Gastrocnemius medialis (tissue), 4 donors: ENCODE data around the gene SERPINA12. TPM values are rescaled to one million over a fixed set of nuclear protein-coding genes. Genes with fewer than 3 reads are reported as not detected.
"Not testable (repeated sequence)": the region's sequence is repeated elsewhere in the genome, so short reads cannot be mapped to it uniquely, and the experiment has no call there.

ENCODE experiments used
- ATAC-seq, 2 donors: fragments of 150-250 bp; one replicate each; pipeline ENCODE4 v1.9.1; 2016
- DNase-seq, 2 donors: peaks; one replicate each; pipeline ENCODE4 v3.0.0-alpha.2; 2019
- H3K27ac ChIP-seq, 4 donors: fragments of 200-600 bp; sonication (generic); 1 replicate in 1 of 4; 2 replicates in 3 of 4; pipeline ENCODE4 v1.5.1; 2016 to 2018; ENCODE audit warnings: mild to moderate bottlenecking in 2 of 4, moderate library complexity in 1 of 4
- H3K27me3 ChIP-seq, 3 donors: fragments of 200-600 bp; sonication (generic) in 2 of 3; 1 replicate in 1 of 3; 2 replicates in 2 of 3; pipeline versions ENCODE4 v1.5.1 to v1.6.0; 2016 to 2019; ENCODE audit warnings: mild to moderate bottlenecking in 1 of 3, moderate library complexity in 1 of 3
- H3K36me3 ChIP-seq, 2 donors: fragments of 200-600 bp; sonication (generic) in 1 of 2; one replicate each; pipeline ENCODE4 v1.5.1; 2017 to 2018
- H3K4me1 ChIP-seq, 2 donors: fragments of 200-600 bp; sonication (generic) in 1 of 2; one replicate each; pipeline ENCODE4 v1.5.1; 2016 to 2017; ENCODE audit warnings: mild to moderate bottlenecking in 2 of 2
- H3K4me3 ChIP-seq, 4 donors: fragments of 200-600 bp; sonication (generic) in 3 of 4; 1 replicate in 1 of 4; 2 replicates in 3 of 4; pipeline ENCODE4 v1.5.1; 2016 to 2019; ENCODE audit warnings: mild to moderate bottlenecking in 2 of 4
- H3K9me3 ChIP-seq, 3 donors: fragments of 200-600 bp; sonication (generic) in 2 of 3; 1 replicate in 1 of 3; 2 replicates in 2 of 3; pipeline ENCODE4 v1.5.1; 2016 to 2019
- POLR2A ChIP-seq, 2 donors: fragments of 450-650 bp; IDR thresholded peaks; one replicate each; pipeline ENCODE4 v1.6.1; 2017; ENCODE audit warnings: antibody characterized with exemption in 2 of 2, mild to moderate bottlenecking in 2 of 2, moderate library complexity in 2 of 2
- in situ Hi-C, 4 donors: fragments of 200-750 bp; cut with MboI; loops; one replicate each; pipeline versions ENCODE4 v1.15.0 to v1.8.0; 2017; ENCODE audit warnings: low sequenced_read_pairs in 4 of 4
- intact Hi-C: fragments of 100-400 bp; cut with DNase I; formaldehyde crosslinking; loops from one replicate; pipeline ENCODE4 v1.15.1; 2023; ENCODE audit warnings: low total_unique reads
- total RNA-seq, 4 donors: library from RNA; depleted of rRNA; stranded (reverse); fragments of >200 nt; gene quantifications; one replicate each; pipeline versions ENCODE4 v1.1.0 to v1.2.3, GENCODE V29; 2016
- TF ChIP-seq, protein P1 (sequence below), 5 experiments: fragments of 450-650 bp in 3 of 5; fragments of 200-600 bp in 2 of 5; sonication (generic) in 2 of 5; IDR thresholded peaks in 4 of 5; conservative IDR thresholded peaks in 1 of 5; 1 replicate in 4 of 5; 2 replicates in 1 of 5; pipeline ENCODE4 v1.5.1; 2016 to 2019; ENCODE audit warnings: antibody characterized with exemption in 5 of 5, mild to moderate bottlenecking in 3 of 5, moderate library complexity in 3 of 5

SERPINA12 gene
- total RNA-seq, 4 donors from 2014 or later = not detected

DNA sequence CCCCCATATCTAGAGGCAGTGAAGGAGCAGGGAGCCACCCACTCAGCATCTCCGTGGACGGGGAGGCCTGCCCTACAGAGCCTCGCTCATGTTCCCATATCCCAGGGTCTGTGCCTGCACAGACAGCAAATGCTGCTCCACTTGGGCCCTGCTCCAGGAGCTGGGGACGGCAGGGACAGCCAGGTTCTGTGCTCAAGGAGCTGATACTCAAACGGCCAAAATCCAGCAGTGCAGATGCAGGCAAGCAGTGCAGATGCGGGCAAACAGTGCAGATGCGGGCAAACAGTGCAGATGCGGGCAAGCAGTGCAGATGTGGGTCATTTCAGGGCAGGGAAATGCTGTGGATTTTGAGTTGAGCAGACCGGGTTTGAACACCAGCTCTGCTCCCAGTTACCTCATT lies 6.2 kb upstream of the SERPINA12 start:
- Histone ChIP-seq H3K4me3 (no peak overlapping the region), H3K36me3 (no peaks in the 10 kb centered on the region), H3K9me3 (no peaks in the 10 kb centered on the region), H3K27ac (no peak overlapping the region), H3K4me1 (no peaks in the 10 kb centered on the region), H3K27me3 (peaks cover 0 to 5% (median 0%) of the 10 kb centered on the region in 3 donors)
- TF ChIP-seq POLR2A (IDR thresholded peaks at IDR 0.05) = no peak
- TF ChIP-seq, protein P1, sequence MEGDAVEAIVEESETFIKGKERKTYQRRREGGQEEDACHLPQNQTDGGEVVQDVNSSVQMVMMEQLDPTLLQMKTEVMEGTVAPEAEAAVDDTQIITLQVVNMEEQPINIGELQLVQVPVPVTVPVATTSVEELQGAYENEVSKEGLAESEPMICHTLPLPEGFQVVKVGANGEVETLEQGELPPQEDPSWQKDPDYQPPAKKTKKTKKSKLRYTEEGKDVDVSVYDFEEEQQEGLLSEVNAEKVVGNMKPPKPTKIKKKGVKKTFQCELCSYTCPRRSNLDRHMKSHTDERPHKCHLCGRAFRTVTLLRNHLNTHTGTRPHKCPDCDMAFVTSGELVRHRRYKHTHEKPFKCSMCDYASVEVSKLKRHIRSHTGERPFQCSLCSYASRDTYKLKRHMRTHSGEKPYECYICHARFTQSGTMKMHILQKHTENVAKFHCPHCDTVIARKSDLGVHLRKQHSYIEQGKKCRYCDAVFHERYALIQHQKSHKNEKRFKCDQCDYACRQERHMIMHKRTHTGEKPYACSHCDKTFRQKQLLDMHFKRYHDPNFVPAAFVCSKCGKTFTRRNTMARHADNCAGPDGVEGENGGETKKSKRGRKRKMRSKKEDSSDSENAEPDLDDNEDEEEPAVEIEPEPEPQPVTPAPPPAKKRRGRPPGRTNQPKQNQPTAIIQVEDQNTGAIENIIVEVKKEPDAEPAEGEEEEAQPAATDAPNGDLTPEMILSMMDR (IDR thresholded peaks at IDR 0.05 in 4 of 5, conservative IDR thresholded peaks at IDR 0.05 in 1 of 5) = no peak
- intact Hi-C loops = no loop called here
- DNase-seq (no peak), ATAC-seq (no peak)
- in situ Hi-C loops = no loop called here

DNA sequence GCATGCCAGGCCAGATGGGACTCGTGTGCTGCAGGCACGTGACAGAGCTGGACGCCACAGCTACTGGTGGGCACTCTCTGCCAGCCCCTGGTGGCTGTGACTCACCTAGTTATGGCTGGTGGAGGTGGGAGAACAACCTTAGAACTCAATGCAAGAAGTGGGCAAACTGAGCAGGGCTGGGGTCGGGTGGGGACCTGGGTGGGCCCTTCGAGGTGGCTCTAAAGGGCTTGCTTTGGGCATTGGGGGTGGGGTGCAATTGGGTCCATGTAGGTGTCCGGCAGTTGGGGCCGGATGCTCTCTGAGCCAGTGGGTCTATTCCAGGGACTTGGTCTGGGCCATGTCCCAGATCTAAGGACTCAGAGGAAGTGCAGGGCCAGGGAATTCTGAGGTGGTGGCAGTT lies 5.1 kb upstream of the SERPINA12 start:
- no peak overlapping the region for H3K27ac ChIP-seq
- no peaks in the 10 kb centered on the region for H3K4me1 ChIP-seq
- intact Hi-C loops = no loop called here
- no peaks in the 10 kb centered on the region for H3K36me3 ChIP-seq
- ATAC-seq = no peak
- no peak for DNase-seq
- in situ Hi-C loops = no loop called here
- no peak overlapping the region for H3K4me3 ChIP-seq
- peaks cover 0 to 5% (median 0%) of the 10 kb centered on the region in 3 donors for H3K27me3 ChIP-seq
- no peaks in the 10 kb centered on the region for H3K9me3 ChIP-seq
- TF ChIP-seq, protein P1 (IDR thresholded peaks at IDR 0.05 in 4 of 5, conservative IDR thresholded peaks at IDR 0.05 in 1 of 5) = no peak
- no peak for TF ChIP-seq POLR2A (IDR thresholded peaks at IDR 0.05)

DNA sequence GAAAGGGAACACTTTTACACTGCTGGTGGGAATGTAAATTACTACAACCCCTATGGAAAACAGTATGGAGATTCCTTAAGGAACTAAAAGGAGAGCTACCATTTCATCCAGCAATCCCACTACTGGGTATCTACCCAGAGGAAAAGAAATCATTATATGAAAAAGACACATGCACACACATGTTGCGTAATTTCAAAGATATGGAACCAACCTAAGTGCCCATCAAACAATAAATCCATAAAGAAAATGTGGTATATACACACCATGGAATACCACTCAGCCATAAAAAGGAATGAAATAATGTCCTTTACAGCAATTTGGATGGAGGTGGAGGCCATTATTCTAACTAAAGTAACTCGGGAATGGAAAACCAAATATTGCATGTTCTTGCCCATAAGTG lies 1.2 kb upstream of the SERPINA12 start:
- not testable (repeated sequence) for H3K27me3 ChIP-seq, H3K4me1 ChIP-seq

DNA sequence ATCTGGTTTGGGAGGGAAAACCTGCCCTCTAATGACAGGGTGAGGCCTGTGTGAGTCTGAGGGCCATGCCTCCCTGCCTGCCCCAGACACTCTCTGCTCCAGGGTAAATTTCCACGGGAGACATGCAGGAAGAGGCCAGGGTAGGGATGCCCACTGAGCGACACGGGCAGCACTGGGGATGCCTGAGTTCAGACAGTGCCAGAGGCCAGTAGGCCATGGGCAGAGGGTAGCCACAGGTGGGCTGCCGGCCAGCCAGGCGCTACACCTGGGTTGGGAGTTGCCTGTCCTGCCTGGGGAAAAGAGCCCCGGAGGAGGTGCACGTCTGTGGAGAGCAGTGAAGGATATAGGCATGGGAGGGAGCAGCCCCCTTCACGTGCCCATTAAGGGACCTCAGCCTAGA lies 3.6 kb downstream of the SERPINA12 start:
- no peak for TF ChIP-seq POLR2A (IDR thresholded peaks at IDR 0.05)
- TF ChIP-seq, protein P1 (IDR thresholded peaks at IDR 0.05 in 4 of 5, conservative IDR thresholded peaks at IDR 0.05 in 1 of 5) = no peak
- in situ Hi-C loops (no loop called here), intact Hi-C loops (no loop called here)
- H3K27me3 ChIP-seq = peaks cover 0 to 2% (median 0%) of the 10 kb centered on the region in 3 donors
- no peak for DNase-seq
- ATAC-seq = no peak
- H3K36me3 ChIP-seq = no peaks in the 10 kb centered on the region
- H3K4me3 ChIP-seq = no peak overlapping the region
- H3K4me1 ChIP-seq = no peaks in the 10 kb centered on the region
- no peaks in the 10 kb centered on the region for H3K9me3 ChIP-seq
- no peak overlapping the region for H3K27ac ChIP-seq

More for the DNA sequence above, 1.2 kb upstream of the SERPINA12 start:
- H3K27ac ChIP-seq, in situ Hi-C loops, H3K4me3 ChIP-seq, DNase-seq, H3K36me3 ChIP-seq, intact Hi-C loops, ATAC-seq, H3K9me3 ChIP-seq: not testable (repeated sequence)

DNA sequence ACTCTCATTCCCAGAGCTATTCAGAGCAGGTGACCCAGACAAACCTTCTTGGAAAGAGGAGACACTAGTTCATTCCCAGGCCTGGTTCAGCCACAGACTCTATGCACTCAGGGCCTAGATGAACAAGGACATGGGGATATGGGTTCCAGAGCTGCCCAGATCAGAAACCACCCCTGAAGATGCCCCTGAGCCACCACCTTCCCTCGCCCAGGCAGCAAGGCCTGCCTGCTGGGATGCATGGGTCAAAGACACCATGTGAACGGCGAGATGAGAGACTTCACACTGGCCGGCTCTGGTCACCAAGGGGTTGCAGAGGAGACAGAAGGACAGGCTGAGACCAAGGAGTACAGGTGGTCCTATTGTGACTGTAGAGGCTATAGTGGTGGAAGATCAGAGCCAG lies 4.1 kb downstream of the SERPINA12 start:
- Histone ChIP-seq H3K4me3 (no peak overlapping the region), H3K27ac (no peak overlapping the region), H3K27me3 (peaks cover 0 to 2% (median 0%) of the 10 kb centered on the region in 3 donors), H3K4me1 (no peaks in the 10 kb centered on the region), H3K36me3 (no peaks in the 10 kb centered on the region), H3K9me3 (no peaks in the 10 kb centered on the region)
- TF ChIP-seq POLR2A (IDR thresholded peaks at IDR 0.05) = no peak
- TF ChIP-seq, protein P1 (IDR thresholded peaks at IDR 0.05 in 4 of 5, conservative IDR thresholded peaks at IDR 0.05 in 1 of 5) = no peak
- in situ Hi-C loops (no loop called here), intact Hi-C loops (no loop called here)
- ATAC-seq (no peak), DNase-seq (no peak)
